Stimulated activated CD8-positive, alpha-beta memory T cell treated with anti-CD3 and anti-CD28 coated beads, Interleukin-15, amount 100 ng/mL, for 24 hours (primary cell): ENCODE measurements around the gene FSTL4.
"Not testable (repeated sequence)": the region's sequence is repeated elsewhere in the genome, so short reads cannot be mapped to it uniquely, and the experiment has no call there.

Source experiments
- DNase-seq: peaks from one replicate; pipeline ENCODE4 v3.0.0-alpha.2; 2020; ENCODE audit warnings: low read depth

Gene FSTL4

GRCh38 chr5:133454442-133454841, 157.9 kb downstream of the FSTL4 start:
- DNase-seq: no peak

GRCh38 chr5:133453831-133454230, 158.5 kb downstream of the FSTL4 start:
- no peak for DNase-seq

GRCh38 chr5:133453084-133453780, 159.1 kb downstream of the FSTL4 start:
- DNase-seq: no peak

DNA sequence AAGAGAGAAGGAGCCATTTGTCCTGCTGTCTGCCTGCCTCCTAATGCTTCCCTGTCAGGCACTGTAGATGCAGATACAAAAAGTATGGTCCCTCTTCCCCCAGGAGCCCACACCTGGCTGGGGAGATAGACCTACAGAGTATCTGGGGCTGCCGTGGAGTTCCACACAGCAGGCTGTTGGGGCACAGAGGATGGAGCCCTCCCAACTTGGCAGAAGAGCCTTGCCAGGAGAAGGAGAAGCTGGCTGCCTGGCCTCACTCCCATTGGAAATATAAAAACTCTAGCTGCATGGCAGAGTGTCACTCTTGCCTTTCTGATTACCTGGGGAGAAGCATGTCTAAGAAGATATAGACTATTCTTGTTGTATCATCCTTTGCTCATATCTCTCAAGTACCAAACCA, 160.4 kb downstream of the FSTL4 start:
- no peak for DNase-seq

GRCh38 chr5:133450286-133450685, 162.1 kb downstream of the FSTL4 start:
- DNase-seq: no peak

DNA sequence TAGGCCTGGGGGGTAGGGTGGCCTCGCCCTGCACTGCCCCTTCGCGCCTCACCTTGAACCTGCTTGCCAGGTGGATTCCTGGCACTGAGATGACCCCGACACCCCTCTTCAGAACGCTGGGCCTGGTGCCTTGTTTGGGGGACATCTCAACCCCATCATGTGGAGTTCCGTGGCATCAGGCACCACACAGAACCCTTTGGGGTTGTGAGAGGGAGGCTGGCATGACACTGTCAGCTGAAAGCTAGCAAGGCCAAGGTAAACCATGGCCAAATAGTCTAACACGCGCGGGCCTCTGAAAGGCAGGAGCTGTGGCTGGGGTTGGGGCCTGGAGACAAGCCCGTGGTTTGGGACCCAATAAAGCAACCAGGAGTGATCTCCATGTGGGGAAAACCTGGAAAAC, 163.2 kb downstream of the FSTL4 start:
- DNase-seq: no peak

GRCh38 chr5:133446440-133446839, 165.9 kb downstream of the FSTL4 start:
- no peak for DNase-seq

- DNase-seq: no peak
Observed at GRCh38 chr5:133445744-133446143, 166.6 kb downstream of the FSTL4 start.

GRCh38 chr5:133445204-133445603, 167.1 kb downstream of the FSTL4 start:
- DNase-seq: not testable (repeated sequence)

- DNase-seq: no peak
Observed at GRCh38 chr5:133444711-133445110, 167.6 kb downstream of the FSTL4 start.

DNA sequence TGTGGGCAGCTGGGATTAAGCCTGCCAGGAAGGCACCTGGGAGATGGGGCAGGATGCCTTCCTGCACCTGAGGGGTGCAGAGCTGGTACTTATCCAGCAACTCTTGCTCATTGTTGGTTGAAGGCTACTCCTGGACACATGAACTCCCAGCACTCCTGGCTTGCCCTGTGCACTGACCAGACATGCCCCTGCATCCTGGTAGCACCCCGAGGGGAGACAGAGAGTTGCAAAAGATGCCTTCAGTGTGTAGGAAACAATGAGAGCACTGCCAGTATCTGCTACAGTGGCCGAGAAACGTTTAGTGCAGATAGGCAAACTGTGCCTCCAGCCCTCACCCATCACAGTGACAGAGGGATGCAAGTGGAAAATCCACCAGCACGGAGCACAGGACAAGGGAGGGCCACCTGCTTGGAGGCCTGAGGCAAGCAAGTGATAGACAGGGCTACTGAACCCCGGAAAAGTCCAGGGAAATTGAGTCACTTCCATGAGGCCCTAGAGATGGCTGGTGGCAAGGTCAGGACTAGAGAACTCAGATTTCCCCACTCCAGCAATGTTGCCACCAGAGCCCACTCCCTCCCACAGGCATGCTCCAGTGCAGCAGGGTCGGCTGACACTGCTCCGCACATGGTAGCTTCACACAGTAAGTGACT, 171.1 kb downstream of the FSTL4 start:
- no peak for DNase-seq

GRCh38 chr5:133440467-133441115, 171.8 kb downstream of the FSTL4 start:
- DNase-seq: no peak

DNA sequence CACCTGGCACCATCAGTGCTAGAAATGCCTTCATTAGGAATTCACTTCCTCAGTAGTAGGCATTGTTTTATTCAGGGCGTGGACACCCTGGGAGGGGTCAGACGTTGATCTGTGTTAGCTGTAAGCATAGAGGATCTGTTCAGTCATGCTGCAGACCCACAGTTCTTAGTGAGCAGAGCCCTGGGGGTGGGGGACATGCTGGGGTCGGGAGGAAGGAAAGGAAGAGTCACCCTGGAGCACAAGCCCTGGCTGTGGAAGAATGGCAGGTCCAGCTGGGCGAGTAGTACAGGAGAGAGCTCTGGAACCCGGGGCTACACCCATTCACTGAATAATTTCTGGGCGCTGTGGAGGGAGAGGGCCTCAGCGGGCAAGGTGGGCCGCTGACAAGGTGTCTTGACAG, 172.5 kb downstream of the FSTL4 start:
- no peak for DNase-seq

DNA sequence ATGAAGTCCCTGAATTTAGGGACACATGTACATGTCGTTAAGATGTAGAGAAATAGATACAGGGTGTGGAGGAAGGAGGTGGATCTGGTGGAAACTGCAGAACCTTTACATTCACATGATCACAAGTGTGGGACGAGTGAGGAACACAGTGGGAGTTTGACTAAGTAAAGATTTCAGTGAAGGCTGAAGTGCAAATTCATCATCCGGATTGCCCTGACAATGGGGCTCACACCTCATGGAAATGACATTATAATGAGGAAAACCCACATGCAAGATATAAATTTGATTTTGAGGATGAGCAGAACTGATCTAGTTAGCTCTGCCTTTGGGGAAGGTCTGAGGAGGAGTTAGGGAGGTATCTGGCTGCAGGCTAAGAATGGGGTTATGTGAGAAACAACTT, 173.9 kb downstream of the FSTL4 start:
- DNase-seq: no peak

GRCh38 chr5:133434336-133434735, 178.0 kb downstream of the FSTL4 start:
- no peak for DNase-seq

DNA sequence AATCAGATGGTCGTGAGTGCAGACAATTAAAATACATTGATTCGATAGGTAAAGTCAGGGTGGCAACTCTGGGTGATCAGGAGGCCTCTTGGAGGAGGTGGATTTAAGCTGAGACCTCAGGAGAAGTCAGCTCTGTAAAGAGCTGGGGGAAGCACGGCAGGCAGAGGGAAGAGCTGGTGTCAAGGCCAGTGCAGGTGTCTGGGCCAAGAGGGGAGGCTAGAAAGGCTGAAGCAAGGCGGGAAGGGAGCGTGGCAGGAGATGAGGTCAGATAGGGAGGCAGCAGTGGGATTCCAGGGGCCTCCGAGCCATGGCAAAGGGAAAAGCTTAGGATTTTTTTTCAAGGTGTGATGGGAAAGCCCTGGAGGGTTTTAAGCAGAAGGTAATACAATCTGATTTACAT, 178.7 kb downstream of the FSTL4 start:
- no peak for DNase-seq

DNA sequence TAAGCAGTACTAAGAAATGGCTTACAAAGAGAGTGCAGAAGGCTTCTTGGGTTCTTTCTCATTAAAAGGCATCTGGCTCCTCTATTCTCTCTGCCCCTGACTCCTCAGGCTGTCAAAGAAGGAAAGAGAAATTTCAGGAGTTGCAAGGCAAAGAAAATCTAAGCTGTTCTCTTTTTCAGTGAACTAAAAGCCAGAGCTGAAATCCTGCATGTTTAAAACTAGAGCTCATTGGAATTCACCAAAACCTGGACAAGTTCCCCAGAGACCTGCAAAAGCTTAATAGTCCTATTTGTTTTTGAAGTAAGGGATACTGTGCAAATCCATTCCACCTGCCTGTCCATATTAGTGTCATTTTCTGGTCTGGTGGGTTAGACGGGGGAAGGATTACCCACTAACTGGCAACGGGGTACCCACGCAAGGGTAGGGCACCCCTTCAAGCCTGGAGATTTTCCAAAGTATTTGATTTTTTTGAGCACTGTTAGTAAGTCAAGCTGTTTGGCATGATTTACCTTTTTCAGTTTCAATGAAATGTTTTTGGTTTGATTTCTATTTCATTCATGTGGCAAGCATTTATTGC, 179.3 kb downstream of the FSTL4 start:
- DNase-seq: no peak

DNA sequence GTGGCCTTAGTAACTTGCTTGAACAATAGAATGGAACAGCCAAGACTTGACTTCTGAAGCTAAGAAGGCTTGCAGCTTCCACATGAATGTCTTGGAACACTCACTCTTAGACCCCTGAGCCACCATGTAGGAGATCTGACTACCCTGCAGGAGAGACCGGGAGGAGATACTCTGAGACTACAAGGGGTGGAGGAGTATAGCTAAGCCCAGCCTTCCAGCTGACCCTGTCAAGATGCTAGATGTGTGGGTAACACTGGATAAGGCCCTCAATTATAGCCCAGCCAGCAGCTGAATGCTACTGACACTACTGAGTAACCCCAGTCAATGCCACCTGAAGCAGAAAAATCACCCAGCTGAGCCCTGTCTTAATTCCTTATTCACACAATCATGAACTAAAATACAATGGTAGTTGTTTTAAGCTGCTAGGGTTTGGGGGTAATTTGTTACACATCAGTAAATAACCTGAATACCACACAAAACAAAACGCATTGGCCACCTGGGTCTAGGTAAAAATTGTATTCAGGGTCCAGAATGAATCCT, 180.9 kb downstream of the FSTL4 start:
- DNase-seq: no peak

GRCh38 chr5:133430095-133430494, 182.2 kb downstream of the FSTL4 start:
- no peak for DNase-seq

DNA sequence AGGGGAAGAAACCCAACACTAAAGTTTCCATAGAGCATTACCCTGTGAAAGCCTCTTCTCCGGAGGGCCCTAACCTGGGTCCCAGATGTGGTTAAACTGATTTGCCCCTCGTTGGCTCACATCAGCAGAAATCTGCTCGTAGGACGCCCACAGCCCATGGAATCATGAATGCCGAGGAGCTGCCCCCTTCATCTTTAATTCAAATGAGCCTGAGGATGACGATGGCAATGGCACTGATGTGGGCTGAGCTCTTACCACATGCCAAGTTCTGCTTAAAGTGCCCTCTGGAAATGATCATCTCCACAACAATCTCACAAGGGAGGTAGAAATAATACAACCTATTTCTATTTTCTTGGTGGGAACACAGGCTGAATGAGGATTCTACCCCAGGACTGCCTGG, 183.3 kb downstream of the FSTL4 start:
- no peak for DNase-seq

- no peak for DNase-seq
Observed at GRCh38 chr5:133428072-133428660, 184.2 kb downstream of the FSTL4 start.

- DNase-seq: no peak
Observed at GRCh38 chr5:133427121-133427777, 185.1 kb downstream of the FSTL4 start.
